DOHH2 (cell line): Measurements from ENCODE around the gene ANXA1.

Source experiments
- H3F3A ChIP-seq: fragments of 200-600 bp; sonication (generic), shearing (Covaris generic); 2 replicates; pipeline ENCODE4 v1.6.0; 2016; ENCODE audit warnings: antibody characterized with exemption, mild to moderate bottlenecking; ENCODE audit not compliant: control insufficient read depth, insufficient read depth
- H3K27ac ChIP-seq: fragments of 200-600 bp; sonication (generic); 2 replicates; pipeline ENCODE4 v1.5.1; 2014; ENCODE audit warnings: low read depth, mild to moderate bottlenecking, low read length, moderate library complexity
- H3K27me3 ChIP-seq: fragments of 200-600 bp; sonication (generic); 2 replicates; pipeline ENCODE4 v1.6.1; 2014; ENCODE audit warnings: mild to moderate bottlenecking, low read length, mixed read lengths; ENCODE audit not compliant: control insufficient read depth
- H3K36me3 ChIP-seq: fragments of 200-600 bp; sonication (generic); 2 replicates; pipeline ENCODE4 v1.6.1; 2014; ENCODE audit warnings: mild to moderate bottlenecking, low read length, moderate library complexity, mixed read lengths; ENCODE audit not compliant: control insufficient read depth
- H3K4me1 ChIP-seq: fragments of 200-600 bp; sonication (generic); 2 replicates; pipeline ENCODE4 v1.6.1; 2014; ENCODE audit warnings: mild to moderate bottlenecking, low read length, mixed read lengths; ENCODE audit not compliant: control insufficient read depth
- H3K4me2 ChIP-seq: fragments of 200-600 bp; sonication (generic); 2 replicates; pipeline ENCODE4 v1.6.0; 2014; ENCODE audit warnings: mild to moderate bottlenecking, low read length, moderate library complexity
- H3K4me3 ChIP-seq: fragments of 200-600 bp; sonication (generic); 2 replicates; pipeline ENCODE4 v1.5.1; 2014; ENCODE audit warnings: mild to moderate bottlenecking, low read length, mixed read lengths
- H3K79me2 ChIP-seq: fragments of 200-600 bp; sonication (generic); 2 replicates; pipeline ENCODE4 v1.6.1; 2014; ENCODE audit warnings: mild to moderate bottlenecking, low read length, mixed read lengths; ENCODE audit not compliant: control insufficient read depth
- H3K9me2 ChIP-seq: fragments of 200-600 bp; sonication (generic); replicated peaks from 2 replicates; pipeline ENCODE4 v1.6.1; 2014; ENCODE audit warnings: mild to moderate bottlenecking, low read length, mixed read lengths; ENCODE audit not compliant: control insufficient read depth
- H3K9me3 ChIP-seq: fragments of 200-600 bp; sonication (generic); 2 replicates; pipeline ENCODE4 v1.6.1; 2014; ENCODE audit warnings: antibody characterized with exemption, low read length, mixed read lengths; ENCODE audit not compliant: control insufficient read depth, insufficient read depth
- H4K20me1 ChIP-seq: fragments of 200-600 bp; sonication (generic); 2 replicates; pipeline ENCODE4 v1.6.0; 2014; ENCODE audit warnings: low read depth, mild to moderate bottlenecking, antibody characterized with exemption, low read length, moderate library complexity; ENCODE audit not compliant: control insufficient read depth, insufficient read depth
- EZH2phosphoT487 ChIP-seq: fragments of 200-600 bp; sonication (generic); IDR thresholded peaks from 2 replicates; pipeline ENCODE4 v1.6.1; 2017; ENCODE audit warnings: borderline replicate concordance, mild to moderate bottlenecking, antibody characterized with exemption, low read length, moderate library complexity, mixed read lengths
- TF ChIP-seq, protein P1 (sequence below): fragments of 200-600 bp; sonication (generic); IDR thresholded peaks from one replicate; pipeline ENCODE4 v1.5.1; 2014; ENCODE audit warnings: antibody characterized with exemption, mild to moderate bottlenecking, low read depth, low read length; ENCODE audit not compliant: poor library complexity, severe bottlenecking

The ANXA1 gene

DNA sequence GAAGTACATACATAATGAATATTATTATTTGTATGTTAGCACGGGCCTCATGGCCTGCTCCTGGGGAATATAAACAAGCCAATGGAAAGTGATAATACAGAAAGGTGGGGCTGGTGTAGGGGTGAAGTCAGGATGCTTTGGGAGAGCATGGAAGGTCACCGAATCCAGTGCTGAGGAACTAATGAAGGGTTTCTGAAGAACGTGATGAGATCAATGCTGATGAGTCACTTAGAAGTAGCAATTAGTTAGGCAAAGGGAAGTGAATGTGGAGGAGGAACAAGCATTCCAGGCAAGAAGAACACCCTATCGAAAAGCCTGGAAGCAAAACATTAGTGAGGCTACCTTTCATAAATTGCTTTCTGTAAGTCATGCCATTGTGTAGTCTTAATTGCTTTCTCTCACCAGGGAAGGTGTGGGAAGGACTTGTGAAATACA, 2.1 kb downstream of the ANXA1 start:
- H3F3A ChIP-seq: no peaks in the 10 kb centered on the region
- H4K20me1 ChIP-seq: no peaks in the 10 kb centered on the region
- no peaks in the 10 kb centered on the region for H3K79me2 ChIP-seq
- no peaks in the 10 kb centered on the region for H3K36me3 ChIP-seq
- H3K4me3 ChIP-seq: no peak overlapping the region
- H3K4me2 ChIP-seq: no peak overlapping the region
- H3K9me2 ChIP-seq: no peaks in the 10 kb centered on the region
- no peaks in the 10 kb centered on the region for H3K4me1 ChIP-seq
- no peak overlapping the region for H3K27ac ChIP-seq
- TF ChIP-seq, protein P1, sequence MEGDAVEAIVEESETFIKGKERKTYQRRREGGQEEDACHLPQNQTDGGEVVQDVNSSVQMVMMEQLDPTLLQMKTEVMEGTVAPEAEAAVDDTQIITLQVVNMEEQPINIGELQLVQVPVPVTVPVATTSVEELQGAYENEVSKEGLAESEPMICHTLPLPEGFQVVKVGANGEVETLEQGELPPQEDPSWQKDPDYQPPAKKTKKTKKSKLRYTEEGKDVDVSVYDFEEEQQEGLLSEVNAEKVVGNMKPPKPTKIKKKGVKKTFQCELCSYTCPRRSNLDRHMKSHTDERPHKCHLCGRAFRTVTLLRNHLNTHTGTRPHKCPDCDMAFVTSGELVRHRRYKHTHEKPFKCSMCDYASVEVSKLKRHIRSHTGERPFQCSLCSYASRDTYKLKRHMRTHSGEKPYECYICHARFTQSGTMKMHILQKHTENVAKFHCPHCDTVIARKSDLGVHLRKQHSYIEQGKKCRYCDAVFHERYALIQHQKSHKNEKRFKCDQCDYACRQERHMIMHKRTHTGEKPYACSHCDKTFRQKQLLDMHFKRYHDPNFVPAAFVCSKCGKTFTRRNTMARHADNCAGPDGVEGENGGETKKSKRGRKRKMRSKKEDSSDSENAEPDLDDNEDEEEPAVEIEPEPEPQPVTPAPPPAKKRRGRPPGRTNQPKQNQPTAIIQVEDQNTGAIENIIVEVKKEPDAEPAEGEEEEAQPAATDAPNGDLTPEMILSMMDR: no peak
- TF ChIP-seq EZH2phosphoT487: no peak
- H3K9me3 ChIP-seq: no peaks in the 10 kb centered on the region
- no peaks in the 10 kb centered on the region; the same call in 1 of the 2 replicates for H3K27me3 ChIP-seq

GRCh38 chr9:73154271-73154670, 2.6 kb downstream of the ANXA1 start:
- Histone ChIP-seq H3K79me2 (no peaks in the 10 kb centered on the region), H3K9me3 (no peaks in the 10 kb centered on the region), H3K4me2 (no peak overlapping the region), H3K9me2 (no peaks in the 10 kb centered on the region), H4K20me1 (no peaks in the 10 kb centered on the region), H3K27me3 (no peaks in the 10 kb centered on the region; the same call in 1 of the 2 replicates), H3K27ac (no peak overlapping the region), H3F3A (no peaks in the 10 kb centered on the region), H3K36me3 (no peaks in the 10 kb centered on the region), H3K4me3 (no peak overlapping the region), H3K4me1 (no peaks in the 10 kb centered on the region)
- TF ChIP-seq, protein P1: no peak
- no peak for TF ChIP-seq EZH2phosphoT487

GRCh38 chr9:73154722-73155121, 3.1 kb downstream of the ANXA1 start:
- Histone ChIP-seq H4K20me1 (no peaks in the 10 kb centered on the region), H3K4me2 (no peak overlapping the region), H3K9me3 (no peaks in the 10 kb centered on the region), H3F3A (no peaks in the 10 kb centered on the region), H3K27me3 (no peaks in the 10 kb centered on the region), H3K36me3 (no peaks in the 10 kb centered on the region), H3K27ac (no peak overlapping the region), H3K79me2 (no peaks in the 10 kb centered on the region), H3K4me3 (no peak overlapping the region), H3K4me1 (no peaks in the 10 kb centered on the region), H3K9me2 (no peaks in the 10 kb centered on the region)
- TF ChIP-seq, protein P1: no peak
- TF ChIP-seq EZH2phosphoT487: no peak

- H3K79me2 ChIP-seq: no peaks in the 10 kb centered on the region
- H3K27ac ChIP-seq: no peak overlapping the region
- no peak for TF ChIP-seq EZH2phosphoT487
- TF ChIP-seq, protein P1: no peak
- H3K9me2 ChIP-seq: no peaks in the 10 kb centered on the region
- H3K9me3 ChIP-seq: no peaks in the 10 kb centered on the region
- H3F3A ChIP-seq: no peaks in the 10 kb centered on the region
- H3K4me3 ChIP-seq: no peak overlapping the region
- H3K4me1 ChIP-seq: no peaks in the 10 kb centered on the region
- H3K4me2 ChIP-seq: no peak overlapping the region
- H3K27me3 ChIP-seq: no peaks in the 10 kb centered on the region
- H3K36me3 ChIP-seq: no peaks in the 10 kb centered on the region
- H4K20me1 ChIP-seq: no peaks in the 10 kb centered on the region
These were observed 3.7 kb downstream of the ANXA1 start for GRCh38 chr9:73155377-73155776.
